Neutrophil (primary cell): ENCODE results near the gene DNAH9.

Source experiments
- H3K27ac ChIP-seq: fragments of 200-600 bp; sonication (generic); 2 replicates; pipeline ENCODE4 v1.5.1; 2016; ENCODE audit warnings: mild to moderate bottlenecking, moderate library complexity
- H3K27me3 ChIP-seq: fragments of 200-600 bp; sonication (generic); 2 replicates; pipeline ENCODE4 v1.6.0; 2016; ENCODE audit warnings: mild to moderate bottlenecking
- H3K36me3 ChIP-seq: fragments of 200-600 bp; sonication (generic); 2 replicates; pipeline ENCODE4 v1.5.1; 2017
- H3K4me1 ChIP-seq, 2 experiments: fragments of 200-600 bp in 1 of 2; sonication (generic) in 1 of 2; 1 replicate in 1 of 2; 2 replicates in 1 of 2; pipeline versions ENCODE4 v1.5.1 to v1.6.1; 2013 to 2016; ENCODE audit warnings: low read depth in 1 of 2, low read length in 1 of 2, mild to moderate bottlenecking in 1 of 2, moderate library complexity in 1 of 2; ENCODE audit not compliant: control insufficient read depth in 1 of 2, insufficient read depth in 1 of 2
- H3K4me3 ChIP-seq, 2 experiments: fragments of 200-600 bp in 1 of 2; sonication (generic) in 1 of 2; 1 replicate in 1 of 2; 2 replicates in 1 of 2; pipeline ENCODE4 v1.5.1; 2013 to 2016; ENCODE audit warnings: low read depth in 1 of 2, low read length in 1 of 2, mild to moderate bottlenecking in 1 of 2, moderate library complexity in 1 of 2
- H3K9me3 ChIP-seq: fragments of 200-600 bp; sonication (generic); 2 replicates; pipeline ENCODE4 v1.5.1; 2016
- TF ChIP-seq, protein P1 (sequence below): fragments of 200-600 bp; sonication (generic); IDR thresholded peaks from 2 replicates; pipeline ENCODE4 v1.5.1; 2016; ENCODE audit warnings: antibody characterized with exemption

Gene DNAH9

DNA sequence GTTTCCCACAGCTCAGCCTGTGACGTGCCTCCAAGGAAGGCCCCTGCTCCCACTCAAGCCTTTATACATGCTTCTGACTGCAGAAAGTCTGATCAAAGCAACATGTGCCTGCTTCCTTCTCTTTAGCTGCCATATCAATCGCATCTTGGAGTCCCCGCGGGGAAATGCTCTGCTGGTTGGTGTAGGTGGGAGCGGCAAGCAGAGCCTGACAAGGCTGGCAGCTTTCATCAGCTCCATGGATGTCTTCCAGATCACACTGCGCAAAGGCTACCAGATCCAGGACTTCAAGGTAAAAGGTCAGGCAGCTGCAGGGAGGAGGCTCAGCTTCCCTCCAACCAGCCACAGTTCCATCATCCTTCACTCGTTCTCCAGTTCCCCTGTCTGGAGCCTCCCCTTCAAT lies 209.3 kb downstream of the DNAH9 start:
- no peaks in the 10 kb centered on the region for H3K9me3 ChIP-seq
- no peak overlapping the region for H3K4me3 ChIP-seq
- H3K27me3 ChIP-seq: no peaks in the 10 kb centered on the region
- TF ChIP-seq, protein P1, sequence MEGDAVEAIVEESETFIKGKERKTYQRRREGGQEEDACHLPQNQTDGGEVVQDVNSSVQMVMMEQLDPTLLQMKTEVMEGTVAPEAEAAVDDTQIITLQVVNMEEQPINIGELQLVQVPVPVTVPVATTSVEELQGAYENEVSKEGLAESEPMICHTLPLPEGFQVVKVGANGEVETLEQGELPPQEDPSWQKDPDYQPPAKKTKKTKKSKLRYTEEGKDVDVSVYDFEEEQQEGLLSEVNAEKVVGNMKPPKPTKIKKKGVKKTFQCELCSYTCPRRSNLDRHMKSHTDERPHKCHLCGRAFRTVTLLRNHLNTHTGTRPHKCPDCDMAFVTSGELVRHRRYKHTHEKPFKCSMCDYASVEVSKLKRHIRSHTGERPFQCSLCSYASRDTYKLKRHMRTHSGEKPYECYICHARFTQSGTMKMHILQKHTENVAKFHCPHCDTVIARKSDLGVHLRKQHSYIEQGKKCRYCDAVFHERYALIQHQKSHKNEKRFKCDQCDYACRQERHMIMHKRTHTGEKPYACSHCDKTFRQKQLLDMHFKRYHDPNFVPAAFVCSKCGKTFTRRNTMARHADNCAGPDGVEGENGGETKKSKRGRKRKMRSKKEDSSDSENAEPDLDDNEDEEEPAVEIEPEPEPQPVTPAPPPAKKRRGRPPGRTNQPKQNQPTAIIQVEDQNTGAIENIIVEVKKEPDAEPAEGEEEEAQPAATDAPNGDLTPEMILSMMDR: no peak
- H3K36me3 ChIP-seq: no peaks in the 10 kb centered on the region
- no peaks in the 10 kb centered on the region for H3K4me1 ChIP-seq
- H3K27ac ChIP-seq: no peak overlapping the region

DNA sequence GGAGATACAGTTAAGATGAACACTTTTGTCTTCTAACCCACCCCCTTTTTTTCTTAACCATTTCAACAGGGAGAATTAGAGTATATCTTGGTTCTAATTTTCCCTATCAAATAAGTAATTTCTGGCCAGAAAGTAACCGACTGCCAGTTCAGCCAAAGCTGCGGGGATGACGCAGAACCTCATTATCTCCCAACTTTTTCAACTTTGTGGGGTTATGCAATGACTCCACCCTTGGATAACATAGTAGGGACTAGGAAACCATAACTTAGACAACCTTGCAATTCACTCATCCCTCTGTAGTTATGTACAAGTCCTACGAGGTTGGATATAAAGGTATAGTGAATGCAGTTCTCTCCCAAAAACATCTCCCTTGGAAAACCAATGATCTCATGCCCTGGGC lies 215.0 kb downstream of the DNAH9 start:
- TF ChIP-seq, protein P1: no peak
- Histone ChIP-seq H3K27me3 (no peaks in the 10 kb centered on the region), H3K4me1 (no peaks in the 10 kb centered on the region), H3K36me3 (no peaks in the 10 kb centered on the region), H3K4me3 (no peak overlapping the region), H3K9me3 (no peaks in the 10 kb centered on the region), H3K27ac (no peak overlapping the region)

DNA sequence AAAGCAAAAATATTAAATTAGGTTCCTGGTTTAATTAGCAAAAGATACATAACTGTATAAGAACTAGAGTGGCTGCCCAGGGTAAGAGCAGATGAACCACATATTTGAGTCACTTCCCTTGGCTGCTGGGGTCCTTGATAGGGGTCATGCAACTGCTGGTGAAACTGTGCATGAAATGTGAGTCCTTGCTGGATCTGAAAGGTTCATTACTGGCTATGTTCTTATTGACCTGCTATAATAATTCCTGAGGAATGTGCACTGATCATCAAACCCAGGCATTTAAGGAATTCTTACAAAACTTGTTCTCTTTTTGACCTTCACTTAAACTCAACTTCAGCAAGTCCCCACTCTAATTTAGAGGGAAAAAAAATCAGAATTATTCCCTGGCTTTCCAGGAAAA lies 215.6 kb downstream of the DNAH9 start:
- TF ChIP-seq, protein P1: no peak
- Histone ChIP-seq H3K27ac (no peak overlapping the region), H3K27me3 (no peaks in the 10 kb centered on the region), H3K9me3 (no peaks in the 10 kb centered on the region), H3K4me3 (no peak overlapping the region), H3K4me1 (no peaks in the 10 kb centered on the region), H3K36me3 (no peaks in the 10 kb centered on the region)

DNA sequence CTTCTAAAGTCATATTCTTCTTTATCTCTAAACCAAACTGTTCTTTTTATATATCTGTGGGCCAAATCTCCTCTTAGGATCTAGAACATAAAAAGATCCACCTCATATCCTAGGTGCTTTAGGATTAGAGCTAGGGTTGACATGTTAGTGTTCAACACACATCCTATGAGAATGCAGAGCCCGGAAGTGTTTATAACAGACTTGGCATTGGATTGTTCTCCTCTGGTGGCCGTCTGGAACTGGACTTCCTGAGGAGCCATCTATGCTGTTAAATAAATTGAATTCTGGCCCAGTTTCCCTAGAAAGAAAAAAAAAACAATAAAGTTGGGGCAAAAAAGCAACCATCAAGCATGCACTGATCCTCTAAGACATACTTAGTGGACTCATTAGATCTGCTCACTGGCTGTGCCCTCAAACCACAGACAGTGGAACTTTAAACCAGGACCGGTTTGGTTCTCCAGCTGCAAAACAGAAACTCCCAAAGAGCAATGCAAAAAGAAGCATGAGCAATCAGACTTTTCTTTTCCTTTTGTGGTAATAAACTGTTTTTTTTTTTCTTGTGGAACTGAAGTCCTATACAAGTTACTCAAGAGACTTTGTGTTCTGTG lies 216.5 kb downstream of the DNAH9 start:
- TF ChIP-seq, protein P1: no peak
- H3K4me3 ChIP-seq: no peak overlapping the region
- no peaks in the 10 kb centered on the region for H3K27me3 ChIP-seq
- no peaks in the 10 kb centered on the region for H3K4me1 ChIP-seq
- no peaks in the 10 kb centered on the region for H3K9me3 ChIP-seq
- no peaks in the 10 kb centered on the region for H3K36me3 ChIP-seq
- H3K27ac ChIP-seq: no peak overlapping the region

DNA sequence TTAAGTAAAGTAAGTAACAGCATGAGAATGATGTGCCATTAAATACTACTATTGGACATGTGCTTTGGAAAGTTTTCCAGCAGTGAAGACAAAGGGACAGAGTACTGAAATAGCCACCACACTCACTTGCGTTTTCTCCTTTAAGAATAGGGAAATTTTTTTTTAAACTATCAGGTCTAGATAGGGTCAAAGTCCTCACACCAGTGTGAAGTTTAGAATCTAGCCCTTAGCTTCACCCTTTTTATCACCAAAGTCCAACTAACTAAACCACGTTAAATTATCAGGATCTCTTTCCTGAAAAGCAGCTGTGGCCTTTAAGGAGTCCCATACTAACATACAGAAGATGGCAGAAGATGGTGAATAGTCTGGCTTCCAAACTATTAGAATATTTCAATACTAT lies 218.1 kb downstream of the DNAH9 start:
- no peaks in the 10 kb centered on the region for H3K4me1 ChIP-seq
- no peak overlapping the region for H3K27ac ChIP-seq
- TF ChIP-seq, protein P1: no peak
- no peaks in the 10 kb centered on the region for H3K9me3 ChIP-seq
- H3K4me3 ChIP-seq: no peak overlapping the region
- no peaks in the 10 kb centered on the region for H3K36me3 ChIP-seq
- no peaks in the 10 kb centered on the region for H3K27me3 ChIP-seq

DNA sequence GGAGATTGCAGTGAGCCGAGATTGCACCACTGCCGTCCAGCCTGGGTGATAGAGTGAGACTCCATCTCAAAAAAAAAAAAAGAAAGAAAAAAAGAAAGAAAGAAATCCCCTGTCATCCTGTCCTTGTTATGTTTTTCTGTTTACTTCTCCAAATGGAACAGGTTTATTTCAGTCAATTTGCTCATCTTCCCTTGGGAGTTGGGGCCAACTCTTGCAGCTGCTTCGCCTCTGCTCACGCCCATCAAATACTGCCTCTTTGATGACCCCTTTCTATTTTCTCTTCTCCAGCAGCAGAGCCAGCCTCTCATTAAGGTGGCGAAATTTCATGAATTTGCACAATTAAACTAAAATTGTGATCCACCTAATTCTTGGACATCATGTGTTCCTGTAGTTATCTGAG lies 225.6 kb downstream of the DNAH9 start:
- TF ChIP-seq, protein P1: no peak
- H3K9me3 ChIP-seq: no peaks in the 10 kb centered on the region

More for the DNA sequence above, 225.6 kb downstream of the DNAH9 start:
- H3K36me3 ChIP-seq: no peaks in the 10 kb centered on the region
- H3K4me1 ChIP-seq: no peaks in the 10 kb centered on the region
- no peak overlapping the region for H3K4me3 ChIP-seq
- no peaks in the 10 kb centered on the region for H3K27me3 ChIP-seq
- no peak overlapping the region for H3K27ac ChIP-seq
